Neural cell (in vitro differentiated cells): ENCODE measurements around the gene PC. TPM values are rescaled to one million over a fixed set of nuclear protein-coding genes. Genes with fewer than 3 reads are reported as not detected.

Source experiments
- H2AFZ ChIP-seq: fragments of 200-600, 300-800 bp; sonication (generic), shearing (Covaris generic); 2 replicates; pipeline ENCODE4 v1.6.0; 2014; ENCODE audit warnings: low read depth, mild to moderate bottlenecking, antibody characterized with exemption, low read length, moderate library complexity
- H3F3A ChIP-seq: fragments of 200-600 bp; shearing (Covaris generic); 2 replicates; pipeline ENCODE4 v1.6.1; 2016; ENCODE audit warnings: mild to moderate bottlenecking, moderate library complexity, mixed read lengths, antibody characterized with exemption, low read length; ENCODE audit not compliant: insufficient read depth, poor library complexity, severe bottlenecking
- H3K27ac ChIP-seq: fragments of 200-600, 300-800 bp; sonication (generic), shearing (Covaris generic); 2 replicates; pipeline ENCODE4 v1.5.1; 2014; ENCODE audit warnings: mild to moderate bottlenecking, low read length, moderate library complexity
- H3K27me3 ChIP-seq: fragments of 300-800, 200-600 bp; sonication (generic), shearing (Covaris generic); 2 replicates; pipeline ENCODE4 v1.6.0; 2014; ENCODE audit warnings: mild to moderate bottlenecking, low read depth, low read length, moderate library complexity; ENCODE audit not compliant: insufficient read depth
- H3K36me3 ChIP-seq: fragments of 300-800, 200-600 bp; sonication (generic), shearing (Covaris generic); 2 replicates; pipeline ENCODE4 v1.5.1; 2014; ENCODE audit warnings: mild to moderate bottlenecking, antibody characterized with exemption, low read length, moderate library complexity; ENCODE audit not compliant: insufficient read depth
- H3K4me2 ChIP-seq: fragments of 300-800, 200-600 bp; sonication (generic), shearing (Covaris generic); 2 replicates; pipeline ENCODE4 v1.6.0; 2014; ENCODE audit warnings: mild to moderate bottlenecking, low read length
- H3K4me3 ChIP-seq: fragments of 300-800, 200-600 bp; sonication (generic), shearing (Covaris generic); 2 replicates; pipeline ENCODE4 v1.5.1; 2014; ENCODE audit warnings: mild to moderate bottlenecking, low read length, moderate library complexity
- H3K79me2 ChIP-seq: fragments of 200-600 bp; shearing (Covaris generic); replicated peaks from 2 replicates; pipeline ENCODE4 v1.6.0; 2014; ENCODE audit warnings: mild to moderate bottlenecking, low read length, moderate library complexity; ENCODE audit not compliant: insufficient read depth
- H3K9ac ChIP-seq: fragments of 300-800, 200-600 bp; sonication (generic), shearing (Covaris generic); 2 replicates; pipeline ENCODE4 v1.6.1; 2016; ENCODE audit warnings: mild to moderate bottlenecking, low read length, mixed read lengths
- H3K9me2 ChIP-seq: fragments of 200-600 bp; shearing (Covaris generic); 2 replicates; pipeline ENCODE4 v1.6.1; 2016; ENCODE audit warnings: mild to moderate bottlenecking, low read length, mixed read lengths; ENCODE audit not compliant: insufficient read depth
- H3K9me3 ChIP-seq: fragments of 200-600, 300-800 bp; sonication (generic), shearing (Covaris generic); 2 replicates; pipeline ENCODE4 v1.6.1; 2016; ENCODE audit warnings: mild to moderate bottlenecking, mixed run types, low read length, moderate library complexity, mixed read lengths
- H4K20me1 ChIP-seq: fragments of 200-600 bp; shearing (Covaris generic); 2 replicates; pipeline ENCODE4 v1.6.1; 2016; ENCODE audit warnings: mild to moderate bottlenecking, mixed run types; ENCODE audit not compliant: insufficient read depth
- EP300 ChIP-seq: fragments of 450-650 bp; conservative IDR thresholded peaks from 2 replicates; pipeline ENCODE4 v1.6.1; 2014; ENCODE audit warnings: antibody characterized with exemption, mild to moderate bottlenecking, moderate library complexity; ENCODE audit not compliant: poor library complexity, severe bottlenecking
- EZH2 ChIP-seq: fragments of 200-600, 300-800 bp; shearing (Covaris generic), sonication (generic); IDR thresholded peaks from 2 replicates; pipeline ENCODE4 v1.6.1; 2014; ENCODE audit warnings: antibody characterized with exemption, low read length, borderline replicate concordance, mild to moderate bottlenecking; ENCODE audit not compliant: insufficient read depth, poor library complexity, severe bottlenecking
- MXI1 ChIP-seq: fragments of 450-650 bp; conservative IDR thresholded peaks from 2 replicates; pipeline ENCODE4 v1.6.1; 2014; ENCODE audit warnings: antibody characterized with exemption, mild to moderate bottlenecking; ENCODE audit not compliant: poor library complexity, severe bottlenecking
- POLR2AphosphoS5 ChIP-seq: IDR thresholded peaks from 2 replicates; pipeline ENCODE4 v1.6.1; 2012
- RAD21 ChIP-seq: fragments of 450-650 bp; conservative IDR thresholded peaks from 2 replicates; pipeline ENCODE4 v1.6.1; 2014; ENCODE audit warnings: antibody characterized with exemption, mild to moderate bottlenecking, moderate library complexity
- SMC3 ChIP-seq: fragments of 450-650 bp; conservative IDR thresholded peaks from 2 replicates; pipeline ENCODE4 v1.6.1; 2014; ENCODE audit warnings: antibody characterized with exemption, mild to moderate bottlenecking, moderate library complexity; ENCODE audit not compliant: poor library complexity
- TAF1 ChIP-seq: IDR thresholded peaks from 2 replicates; pipeline ENCODE4 v1.6.1; 2012; ENCODE audit warnings: low read depth
- polyA plus RNA-seq: library from polyadenylated mRNA; depleted of rRNA; stranded (reverse); fragments of >200 nt; gene quantifications from 2 replicates; pipeline ENCODE4 v1.2.3, GENCODE V29; 2014
- TF ChIP-seq, protein P1 (sequence below): fragments of 450-650 bp; IDR thresholded peaks from 2 replicates; pipeline ENCODE4 v1.5.1; 2014; ENCODE audit warnings: antibody characterized with exemption, mild to moderate bottlenecking, moderate library complexity; ENCODE audit not compliant: poor library complexity, severe bottlenecking
- TF ChIP-seq, protein P2 (sequence below): IDR thresholded peaks from 2 replicates; pipeline ENCODE4 v1.6.1; 2012; ENCODE audit warnings: borderline replicate concordance

Gene PC
- polyA plus RNA-seq, 1 donor from 2014 or later: 8.9 TPM

DNA sequence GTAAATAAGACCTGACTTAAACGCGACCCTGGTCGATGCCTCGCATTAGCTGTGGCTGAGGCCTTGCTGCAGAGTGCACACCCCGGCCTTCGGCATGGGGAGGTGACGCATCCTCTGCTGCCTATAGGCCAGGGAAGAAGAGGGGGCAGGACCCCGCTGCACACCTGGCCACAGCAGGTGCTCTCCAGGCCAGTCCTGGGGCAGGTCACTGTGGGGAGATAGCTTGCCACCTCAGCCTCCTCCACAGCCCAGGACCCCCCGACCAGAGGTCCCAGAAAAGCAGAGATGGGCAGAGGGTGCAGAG is 88.7 kb downstream of the PC start:
- no peak overlapping the region for H3K27ac ChIP-seq
- no peak for TF ChIP-seq RAD21
- no peak for TF ChIP-seq EZH2
- no peak for TF ChIP-seq SMC3
- TF ChIP-seq, protein P1, sequence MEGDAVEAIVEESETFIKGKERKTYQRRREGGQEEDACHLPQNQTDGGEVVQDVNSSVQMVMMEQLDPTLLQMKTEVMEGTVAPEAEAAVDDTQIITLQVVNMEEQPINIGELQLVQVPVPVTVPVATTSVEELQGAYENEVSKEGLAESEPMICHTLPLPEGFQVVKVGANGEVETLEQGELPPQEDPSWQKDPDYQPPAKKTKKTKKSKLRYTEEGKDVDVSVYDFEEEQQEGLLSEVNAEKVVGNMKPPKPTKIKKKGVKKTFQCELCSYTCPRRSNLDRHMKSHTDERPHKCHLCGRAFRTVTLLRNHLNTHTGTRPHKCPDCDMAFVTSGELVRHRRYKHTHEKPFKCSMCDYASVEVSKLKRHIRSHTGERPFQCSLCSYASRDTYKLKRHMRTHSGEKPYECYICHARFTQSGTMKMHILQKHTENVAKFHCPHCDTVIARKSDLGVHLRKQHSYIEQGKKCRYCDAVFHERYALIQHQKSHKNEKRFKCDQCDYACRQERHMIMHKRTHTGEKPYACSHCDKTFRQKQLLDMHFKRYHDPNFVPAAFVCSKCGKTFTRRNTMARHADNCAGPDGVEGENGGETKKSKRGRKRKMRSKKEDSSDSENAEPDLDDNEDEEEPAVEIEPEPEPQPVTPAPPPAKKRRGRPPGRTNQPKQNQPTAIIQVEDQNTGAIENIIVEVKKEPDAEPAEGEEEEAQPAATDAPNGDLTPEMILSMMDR: no peak
- no peak for TF ChIP-seq POLR2AphosphoS5
- TF ChIP-seq TAF1: no peak
- no peak for TF ChIP-seq EP300
- TF ChIP-seq MXI1: no peak
- TF ChIP-seq, protein P2, sequence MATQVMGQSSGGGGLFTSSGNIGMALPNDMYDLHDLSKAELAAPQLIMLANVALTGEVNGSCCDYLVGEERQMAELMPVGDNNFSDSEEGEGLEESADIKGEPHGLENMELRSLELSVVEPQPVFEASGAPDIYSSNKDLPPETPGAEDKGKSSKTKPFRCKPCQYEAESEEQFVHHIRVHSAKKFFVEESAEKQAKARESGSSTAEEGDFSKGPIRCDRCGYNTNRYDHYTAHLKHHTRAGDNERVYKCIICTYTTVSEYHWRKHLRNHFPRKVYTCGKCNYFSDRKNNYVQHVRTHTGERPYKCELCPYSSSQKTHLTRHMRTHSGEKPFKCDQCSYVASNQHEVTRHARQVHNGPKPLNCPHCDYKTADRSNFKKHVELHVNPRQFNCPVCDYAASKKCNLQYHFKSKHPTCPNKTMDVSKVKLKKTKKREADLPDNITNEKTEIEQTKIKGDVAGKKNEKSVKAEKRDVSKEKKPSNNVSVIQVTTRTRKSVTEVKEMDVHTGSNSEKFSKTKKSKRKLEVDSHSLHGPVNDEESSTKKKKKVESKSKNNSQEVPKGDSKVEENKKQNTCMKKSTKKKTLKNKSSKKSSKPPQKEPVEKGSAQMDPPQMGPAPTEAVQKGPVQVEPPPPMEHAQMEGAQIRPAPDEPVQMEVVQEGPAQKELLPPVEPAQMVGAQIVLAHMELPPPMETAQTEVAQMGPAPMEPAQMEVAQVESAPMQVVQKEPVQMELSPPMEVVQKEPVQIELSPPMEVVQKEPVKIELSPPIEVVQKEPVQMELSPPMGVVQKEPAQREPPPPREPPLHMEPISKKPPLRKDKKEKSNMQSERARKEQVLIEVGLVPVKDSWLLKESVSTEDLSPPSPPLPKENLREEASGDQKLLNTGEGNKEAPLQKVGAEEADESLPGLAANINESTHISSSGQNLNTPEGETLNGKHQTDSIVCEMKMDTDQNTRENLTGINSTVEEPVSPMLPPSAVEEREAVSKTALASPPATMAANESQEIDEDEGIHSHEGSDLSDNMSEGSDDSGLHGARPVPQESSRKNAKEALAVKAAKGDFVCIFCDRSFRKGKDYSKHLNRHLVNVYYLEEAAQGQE: no peak
- no peaks in the 10 kb centered on the region for H3K9me2 ChIP-seq
- no peaks in the 10 kb centered on the region for H3K79me2 ChIP-seq
- no peak overlapping the region for H3K9ac ChIP-seq
- H3K4me2 ChIP-seq: no peak overlapping the region
- no peaks in the 10 kb centered on the region for H3F3A ChIP-seq
- no peak overlapping the region for H3K4me3 ChIP-seq
- H4K20me1 ChIP-seq: no peaks in the 10 kb centered on the region
- H3K9me3 ChIP-seq: no peaks in the 10 kb centered on the region
- H2AFZ ChIP-seq: no peak overlapping the region
- H3K36me3 ChIP-seq: no peaks in the 10 kb centered on the region
- H3K27me3 ChIP-seq: no peaks in the 10 kb centered on the region

DNA sequence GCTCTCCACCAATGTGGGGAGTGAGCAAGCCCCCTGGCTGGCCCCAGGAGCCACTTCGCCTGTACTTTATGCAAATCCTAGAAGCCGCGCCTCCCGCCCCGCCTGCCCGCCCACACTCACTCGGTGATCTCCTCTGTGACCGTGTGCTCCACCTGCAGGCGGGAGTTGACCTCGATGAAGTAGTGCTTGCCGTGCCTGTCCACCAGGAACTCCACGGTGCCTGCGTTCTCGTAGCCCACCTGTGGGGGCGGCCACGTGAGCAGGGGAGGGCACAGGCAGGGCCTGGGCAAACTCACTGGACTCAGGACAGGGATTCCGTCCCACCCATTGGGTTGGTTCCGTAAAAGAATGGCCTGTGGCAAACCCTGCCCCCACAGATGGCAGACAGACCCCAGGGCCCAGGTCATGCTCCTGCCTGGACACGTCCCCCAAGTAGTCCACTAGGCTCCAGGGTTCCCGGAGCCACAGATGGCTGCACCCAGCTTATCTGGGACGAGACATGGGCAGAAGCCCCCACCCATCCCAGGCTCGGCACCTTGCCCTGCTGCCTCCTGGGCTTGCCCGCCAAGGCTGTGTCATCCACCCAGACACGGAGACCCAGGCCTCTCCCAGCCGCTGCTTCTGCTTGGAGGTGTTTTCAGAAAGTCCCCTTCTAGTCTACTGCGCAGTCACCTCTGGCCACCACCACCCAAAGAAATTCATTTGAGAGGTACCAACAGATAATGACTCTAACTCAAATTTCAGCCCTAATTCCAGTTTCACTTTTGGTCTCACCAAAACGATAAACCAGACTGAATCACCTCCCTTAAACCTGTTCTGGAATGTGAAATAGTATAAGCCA is 89.2 kb downstream of the PC start:
- no peaks in the 10 kb centered on the region for H3K9me3 ChIP-seq
- H3K79me2 ChIP-seq: no peaks in the 10 kb centered on the region
- H3K27ac ChIP-seq: no peak overlapping the region
- no peaks in the 10 kb centered on the region for H4K20me1 ChIP-seq
- no peak overlapping the region for H3K4me2 ChIP-seq
- no peak overlapping the region for H2AFZ ChIP-seq
- no peak overlapping the region for H3K9ac ChIP-seq
- H3F3A ChIP-seq: no peaks in the 10 kb centered on the region
- H3K4me3 ChIP-seq: no peak overlapping the region
- H3K27me3 ChIP-seq: no peaks in the 10 kb centered on the region
- H3K9me2 ChIP-seq: no peaks in the 10 kb centered on the region
- TF ChIP-seq, protein P1: no peak
- TF ChIP-seq EZH2 (no peak), MXI1 (no peak), EP300 (no peak), TAF1 (no peak)
- TF ChIP-seq, protein P2: no peak
- H3K36me3 ChIP-seq: no peaks in the 10 kb centered on the region
